ENCODE results near the gene AIRE.
"Not testable (repeated sequence)": the region's sequence is repeated elsewhere in the genome, so short reads cannot be mapped to it uniquely, and the experiment has no call there.

AIRE gene

GRCh38 chr21:44267655-44268142, 18.0 kb upstream of the AIRE start:
- DNase-seq (ENCODE audit: low read depth), result no peak

DNA sequence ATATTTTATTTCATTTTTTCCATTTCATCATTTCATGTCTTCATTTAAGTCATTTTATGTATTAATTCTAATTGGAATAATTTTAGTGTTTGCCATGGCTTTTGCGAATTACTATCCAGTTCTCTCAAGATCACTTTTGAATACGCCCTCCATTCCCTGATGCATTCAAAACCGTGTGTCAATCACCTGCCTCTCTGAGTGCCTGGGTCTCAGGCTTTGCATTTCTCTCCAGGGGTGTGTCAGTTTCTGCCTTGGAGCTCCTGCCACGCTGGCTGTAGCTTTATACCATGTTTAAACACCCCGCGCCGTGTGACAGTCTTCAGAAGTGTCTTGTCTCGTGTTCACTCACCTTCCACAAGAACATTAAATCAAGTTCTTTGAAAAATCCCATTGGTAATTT, 16.6 kb upstream of the AIRE start:
- no peak for DNase-seq (ENCODE audit: low read depth)

DNA sequence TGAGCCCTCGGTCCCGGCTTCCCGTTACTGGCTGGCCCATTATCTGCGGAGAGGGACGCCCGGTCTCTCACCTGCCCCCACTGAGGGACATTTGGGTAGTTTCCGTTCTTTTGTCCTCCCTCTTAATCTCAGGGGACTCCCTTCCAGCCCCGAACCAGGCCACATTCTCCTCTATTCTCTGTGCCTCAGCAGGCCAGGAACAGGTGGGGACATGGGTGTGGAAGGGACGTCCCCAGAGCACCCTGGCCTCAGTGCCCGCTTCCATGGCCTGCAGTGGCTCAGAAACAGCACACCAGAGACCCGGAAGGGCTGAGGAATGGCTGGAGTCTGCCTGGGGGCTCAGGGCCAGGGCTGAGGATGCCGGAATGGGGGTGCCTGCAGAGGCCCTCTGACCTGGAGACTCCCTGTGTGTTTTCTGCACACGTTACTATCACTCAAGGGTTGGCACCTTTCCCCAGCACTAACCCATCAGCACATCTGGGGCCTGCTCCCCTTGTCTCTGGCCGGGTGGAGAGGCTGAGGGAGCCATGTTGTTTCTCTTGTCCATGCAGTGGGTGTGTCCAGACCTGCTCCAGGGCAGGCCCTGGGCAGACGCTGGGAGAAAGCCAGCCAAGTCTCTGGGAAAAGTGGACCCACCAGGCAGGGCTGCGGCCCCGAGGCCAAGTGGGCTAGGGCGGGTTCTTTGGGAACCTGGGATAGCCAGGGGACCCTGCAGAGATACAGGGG, 14.0 kb upstream of the AIRE start:
- no peak for DNase-seq (ENCODE audit: low read depth)

GRCh38 chr21:44272284-44272858, 13.3 kb upstream of the AIRE start:
- DNase-seq (ENCODE audit: low read depth), result no peak

GRCh38 chr21:44273046-44273445, 12.6 kb upstream of the AIRE start:
- DNase-seq (ENCODE audit: low read depth), result no peak

DNA sequence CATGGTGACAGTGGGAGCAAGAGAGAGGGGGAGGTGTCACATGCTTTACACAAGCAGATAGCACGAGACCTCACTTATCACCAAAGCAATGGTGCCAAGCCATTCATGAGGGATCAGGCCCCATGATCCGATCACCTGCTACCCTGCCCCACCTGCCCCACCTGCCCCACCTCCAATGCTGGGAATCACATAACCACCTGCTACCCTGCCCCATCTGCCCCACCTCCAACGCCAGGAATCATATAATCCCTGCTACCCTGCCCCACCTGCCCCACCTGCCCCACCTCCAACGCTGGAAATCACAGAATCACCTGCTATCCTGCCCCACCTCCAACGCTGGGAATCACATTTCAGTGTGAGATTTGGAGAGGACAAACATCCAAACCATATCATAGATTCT, 10.6 kb upstream of the AIRE start:
- no peak for DNase-seq (ENCODE audit: low read depth)

GRCh38 chr21:44279354-44280260, 6.1 kb upstream of the AIRE start:
- DNase-seq (ENCODE audit: low read depth), result no peak

DNA sequence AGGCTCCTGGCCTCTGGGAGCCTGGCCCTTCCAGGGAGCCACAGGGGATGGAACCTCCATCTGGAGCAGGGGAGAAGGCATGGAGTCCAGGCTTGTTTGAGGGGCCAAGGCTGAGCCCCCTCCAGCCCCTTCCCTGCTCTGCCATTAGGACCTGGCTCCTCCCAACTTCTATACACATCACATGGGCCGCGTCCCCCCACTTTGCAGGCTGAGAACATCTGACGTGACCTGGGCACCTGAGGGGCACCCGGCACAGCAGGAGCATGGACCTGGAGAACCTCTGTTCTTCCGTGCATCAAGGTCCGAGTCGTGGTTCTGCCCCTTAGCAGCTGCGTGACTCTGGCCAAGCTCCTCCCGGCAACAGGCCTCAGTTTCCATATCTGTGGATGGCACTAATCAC, 3.9 kb upstream of the AIRE start:
- DNase-seq (ENCODE audit: low read depth), result no peak

- no peak for DNase-seq (ENCODE audit: low read depth)
These were observed 3.3 kb upstream of the AIRE start for GRCh38 chr21:44282370-44282769.

DNA sequence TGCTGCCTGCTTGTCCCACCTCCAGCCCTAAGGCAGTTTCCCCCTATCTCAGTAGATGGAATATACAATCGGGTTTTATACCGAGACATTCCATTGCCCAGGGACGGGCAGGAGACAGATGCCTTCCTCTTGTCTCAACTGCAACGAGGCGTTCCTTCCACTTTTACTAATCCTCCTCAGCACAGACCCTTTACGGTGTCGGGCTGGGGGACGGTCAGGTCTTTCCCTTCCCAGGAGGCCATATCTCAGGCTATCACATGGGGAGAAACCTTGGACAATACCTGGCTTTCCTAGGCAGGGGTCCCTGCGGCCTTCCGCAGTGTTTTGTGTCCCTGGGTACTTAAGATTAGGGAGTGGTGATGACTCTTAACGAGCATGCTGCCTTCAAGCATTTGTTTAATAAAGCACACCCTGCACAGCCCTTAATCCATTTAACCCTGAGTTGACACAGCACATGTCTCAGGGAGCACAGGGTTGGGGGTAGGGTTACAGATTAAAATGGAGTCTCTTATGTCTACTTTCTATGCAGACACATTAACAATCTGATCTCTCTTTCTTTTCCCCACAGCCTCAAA, 2.4 kb upstream of the AIRE start:
- DNase-seq (ENCODE audit: low read depth), result not testable (repeated sequence)

DNA sequence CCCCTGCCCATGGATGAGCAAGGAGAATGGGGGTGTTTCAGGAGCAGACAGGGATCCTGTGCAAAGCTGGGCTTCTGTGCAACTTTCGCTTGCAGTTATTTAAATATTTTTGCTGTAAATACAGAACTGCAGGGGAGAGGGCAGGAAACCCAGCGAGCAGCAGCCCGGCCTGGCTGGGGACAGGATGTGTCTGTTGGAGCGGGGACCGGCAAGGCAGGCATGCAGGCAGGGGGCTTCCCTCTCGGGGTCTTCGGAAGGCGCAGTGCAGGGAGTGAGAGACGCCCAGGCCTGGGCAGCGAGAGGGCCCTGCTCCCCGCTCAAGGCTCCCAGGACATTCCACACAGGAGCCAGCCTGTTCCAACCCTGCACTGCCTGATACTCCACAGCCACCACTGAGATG, 1.7 kb upstream of the AIRE start:
- no peak for DNase-seq (ENCODE audit: low read depth)

GRCh38 chr21:44286086-44286715, 525 bp downstream of the AIRE start:
- no peak for DNase-seq (ENCODE audit: low read depth)

DNA sequence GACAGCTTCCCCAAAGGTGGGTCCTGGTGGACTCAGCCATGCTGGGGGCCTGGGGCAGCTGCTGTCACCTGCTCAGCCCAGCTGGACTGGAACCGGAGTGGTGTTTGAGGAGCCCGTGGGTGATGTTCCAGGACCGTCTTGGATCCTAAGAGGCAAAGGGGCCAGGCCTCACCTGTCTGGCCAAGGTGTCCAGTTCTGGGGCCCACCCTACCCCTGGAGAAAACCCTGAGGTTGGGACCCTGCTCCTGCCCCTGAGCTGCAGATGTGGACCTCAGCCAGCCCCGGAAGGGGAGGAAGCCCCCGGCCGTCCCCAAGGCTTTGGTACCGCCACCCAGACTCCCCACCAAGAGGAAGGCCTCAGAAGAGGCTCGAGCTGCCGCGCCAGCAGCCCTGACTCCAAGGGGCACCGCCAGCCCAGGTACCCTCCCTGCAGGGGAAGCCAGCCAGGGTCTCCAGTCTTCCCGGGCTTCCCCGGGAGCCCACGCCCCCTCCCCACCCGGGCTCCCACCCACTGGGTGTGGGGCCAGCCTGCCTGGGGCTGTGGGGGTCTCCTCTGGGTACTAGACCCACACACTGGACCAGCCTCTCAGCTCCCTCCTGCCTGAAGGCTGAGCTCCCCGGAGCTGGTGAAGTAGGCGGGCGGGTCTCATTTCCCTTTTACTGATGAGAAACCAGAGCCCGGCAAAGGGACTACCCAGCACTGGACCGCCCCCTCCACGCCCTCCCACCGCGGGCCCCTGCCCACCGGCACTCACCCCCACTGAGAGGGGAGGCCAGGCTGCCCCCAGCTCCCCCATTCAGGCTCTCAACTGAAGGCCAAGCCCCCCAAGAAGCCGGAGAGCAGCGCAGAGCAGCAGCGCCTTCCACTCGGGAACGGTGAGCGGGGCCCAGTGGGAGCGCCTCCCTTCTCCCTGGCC, 1.3 kb downstream of the AIRE start:
- DNase-seq (ENCODE audit: low read depth), result no peak

DNA sequence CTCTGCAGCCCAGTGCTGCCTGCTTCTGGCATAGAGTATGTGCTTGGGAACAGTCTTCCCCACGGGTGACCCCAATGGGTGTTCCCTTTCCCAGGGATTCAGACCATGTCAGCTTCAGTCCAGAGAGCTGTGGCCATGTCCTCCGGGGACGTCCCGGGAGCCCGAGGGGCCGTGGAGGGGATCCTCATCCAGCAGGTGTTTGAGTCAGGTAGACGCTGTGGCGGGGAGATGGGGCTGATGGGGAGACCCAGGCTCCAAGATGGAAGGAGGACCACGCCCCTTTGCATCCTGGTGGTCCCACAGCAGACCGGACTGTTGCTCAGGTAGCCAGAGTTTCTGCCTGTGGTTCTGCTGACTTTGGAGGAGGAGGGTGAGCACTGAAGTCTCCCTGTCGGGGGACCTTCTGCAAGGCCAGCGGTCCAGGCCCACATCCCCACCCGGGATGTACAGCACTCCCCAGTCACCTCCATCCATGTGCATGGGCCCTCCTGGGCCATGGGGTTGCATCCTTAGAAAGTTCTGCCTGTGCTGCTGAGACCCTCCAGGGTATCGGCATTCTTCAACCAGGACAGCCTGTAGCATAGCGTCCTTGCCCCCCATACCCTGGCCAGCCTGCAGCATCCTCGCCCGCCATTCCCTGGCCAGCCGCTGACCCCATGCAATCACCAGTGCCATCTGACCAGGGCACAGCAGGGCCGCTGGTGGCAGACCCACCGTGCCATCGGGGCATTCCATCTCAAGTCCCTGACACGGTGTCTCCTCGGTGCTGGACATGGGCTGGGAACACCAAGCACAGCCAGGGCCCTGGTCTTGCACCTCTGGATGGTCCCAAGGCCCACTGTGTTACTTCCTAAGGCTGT, 2.8 kb downstream of the AIRE start:
- DNase-seq (ENCODE audit: low read depth), result no peak

GRCh38 chr21:44289381-44290010, 3.8 kb downstream of the AIRE start:
- no peak for DNase-seq (ENCODE audit: low read depth)

- no peak for DNase-seq (ENCODE audit: low read depth)
These were observed 4.8 kb downstream of the AIRE start for GRCh38 chr21:44290327-44291077.

DNA sequence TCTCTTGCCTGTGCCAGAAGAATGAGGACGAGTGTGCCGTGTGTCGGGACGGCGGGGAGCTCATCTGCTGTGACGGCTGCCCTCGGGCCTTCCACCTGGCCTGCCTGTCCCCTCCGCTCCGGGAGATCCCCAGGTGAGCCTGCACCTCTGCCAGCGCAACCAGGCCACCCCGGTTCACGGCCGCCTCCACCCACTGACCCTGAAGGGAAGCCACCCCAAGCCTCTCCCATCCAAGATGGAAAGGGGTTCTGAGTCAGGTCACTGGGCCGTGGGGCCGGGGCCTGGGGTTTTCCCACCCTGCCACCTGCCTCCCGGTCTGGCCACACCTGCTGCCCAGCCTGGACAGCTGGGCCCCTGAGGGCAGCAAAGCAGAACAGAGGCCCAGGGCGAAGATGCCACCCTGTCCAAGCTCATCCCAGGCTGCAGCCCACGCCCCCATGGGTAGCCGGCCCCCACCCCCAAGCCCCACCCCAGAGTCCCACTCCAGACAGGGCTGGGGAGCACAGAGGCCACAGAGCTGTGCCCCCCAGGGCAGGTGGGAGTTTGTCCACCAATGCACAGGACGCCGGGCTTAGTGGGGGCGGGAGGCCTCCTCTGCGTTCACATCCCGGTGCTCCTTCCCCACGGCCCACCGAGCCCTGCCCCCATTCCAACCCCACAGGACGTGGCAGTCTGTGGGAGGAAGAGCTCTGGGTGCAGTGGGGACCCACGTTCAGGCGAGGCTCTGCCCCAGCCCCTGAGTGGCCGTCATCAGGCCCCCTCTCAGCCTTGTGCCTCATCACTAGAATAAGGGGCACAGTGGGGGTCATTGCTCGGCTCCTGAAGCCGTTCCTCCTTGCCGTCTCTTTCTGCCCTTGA, 5.6 kb downstream of the AIRE start:
- no peak for DNase-seq (ENCODE audit: low read depth)
